ENCODE results near the gene TMEM134. TPM values are rescaled to one million over a fixed set of nuclear protein-coding genes. Genes with fewer than 3 reads are reported as not detected.
A peak's percentile ranks its signal among the peaks of the same experiment; 100 is the strongest.

The TMEM134 gene
- total and polyA plus RNA-seq, 10 of the 15 experiments (the other 5 are each of a cell fraction or from before 2014, with no cell fraction given), result 1.6 to 93.8 (median 27.8) TPM

DNA sequence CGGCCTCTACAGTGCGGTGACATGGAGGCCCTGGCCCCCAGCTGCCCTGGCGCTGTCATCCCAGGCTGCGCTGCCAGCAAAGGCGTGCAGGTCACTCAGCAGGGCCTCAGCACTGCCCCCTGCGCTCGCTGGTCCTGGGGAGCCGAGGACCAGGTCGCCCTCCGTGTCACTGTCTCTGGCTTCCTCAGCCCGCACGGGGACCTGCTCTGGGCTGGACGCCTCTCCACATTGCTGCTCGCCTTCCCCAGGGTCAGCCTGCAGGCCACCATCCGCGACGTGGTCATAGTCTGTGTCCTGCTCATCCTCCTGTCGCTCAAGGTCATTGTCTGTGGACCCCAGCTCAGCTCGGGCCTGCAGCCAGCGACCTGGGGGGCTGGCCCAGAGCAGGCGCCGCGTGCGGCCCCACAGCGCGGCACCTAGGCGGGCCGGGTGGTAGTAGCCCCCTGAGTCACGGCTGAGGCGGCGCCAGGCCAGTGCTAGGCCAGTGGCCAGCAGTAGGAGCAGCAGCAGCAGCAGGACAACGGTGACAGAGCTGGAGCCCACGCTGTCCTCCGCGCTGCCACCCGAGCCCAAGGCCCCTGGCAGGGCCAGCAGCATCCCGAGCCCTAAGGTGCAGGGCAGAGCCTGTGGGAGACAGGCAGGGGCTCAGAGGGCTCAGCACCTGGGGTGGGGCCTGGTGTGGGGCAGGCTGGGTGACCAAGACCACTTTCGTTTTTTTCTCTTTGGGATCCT is 33.2 kb downstream of the TMEM134 start (continued):
- TF ChIP-seq RAD51 (IDR thresholded peaks at IDR 0.05) (no peak), ATF7 (IDR thresholded peaks at IDR 0.05; ENCODE audit: low read depth) (no peak), IRF4 (IDR thresholded peaks at IDR 0.05; ENCODE audit: low read depth, low read length) (no peak), POLR2AphosphoS5 (IDR thresholded peaks at IDR 0.05; ENCODE audit: low read length) (peak; percentile 82), BACH1 (IDR thresholded peaks at IDR 0.05; ENCODE audit: borderline replicate concordance) (0 out of 2 replicates have a peak, but pooled peaks have one; percentile 13), LARP7 (IDR thresholded peaks at IDR 0.05) (peak; percentile 21; the same call in 1 of the 2 replicates), MTA2 (IDR thresholded peaks at IDR 0.05; ENCODE audit: low read depth) (no peak), SMAD5 (IDR thresholded peaks at IDR 0.05; ENCODE audit: low read depth) (0 out of 2 replicates have a peak, but pooled peaks have one; percentile 49), TAF1 (IDR thresholded peaks at IDR 0.05; ENCODE audit: borderline replicate concordance, low read depth, low read length) (no peak)

DNA sequence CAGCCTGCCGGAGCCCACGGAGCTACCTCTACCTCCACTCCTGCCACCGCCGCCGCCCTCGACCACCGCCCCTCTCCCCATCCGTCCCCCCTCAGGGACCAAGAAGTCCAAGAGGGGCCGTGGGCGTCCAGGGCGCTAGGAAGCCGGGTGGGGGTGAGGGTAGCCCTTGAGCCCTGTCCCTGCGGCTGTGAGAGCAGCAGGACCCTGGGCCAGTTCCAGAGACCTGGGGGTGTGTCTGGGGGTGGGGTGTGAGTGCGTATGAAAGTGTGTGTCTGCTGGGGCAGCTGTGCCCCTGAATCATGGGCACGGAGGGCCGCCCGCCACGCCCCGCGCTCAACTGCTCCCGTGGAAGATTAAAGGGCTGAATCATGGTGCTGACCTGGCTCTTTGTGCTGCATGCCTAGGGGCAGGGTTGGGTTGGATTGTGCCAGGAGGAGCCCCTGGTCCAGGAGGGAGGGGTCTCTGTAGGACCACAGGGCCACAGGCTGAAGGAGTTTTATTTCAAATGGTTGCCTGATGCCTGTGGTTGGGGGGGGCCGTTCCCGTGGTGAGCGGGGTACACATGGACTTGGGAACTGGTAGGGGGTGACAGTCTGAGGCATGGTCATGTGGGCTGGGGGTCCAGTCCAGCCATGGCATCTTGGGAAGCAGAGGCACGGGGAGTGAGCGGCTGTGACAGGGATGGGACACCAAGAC is 33.9 kb downstream of the TMEM134 start:
- ChIA-PET POLR2A (interaction anchor here (0.6 to 4.7 kb wide), 8 partner anchors 11 to 82 kb away, joined by 3 to 95 read pairs (median 8); partner anchors contain the start of genes PITPNM1, POLD4, PPP1CA and RAD9A), CTCF (interaction anchor here (0.8 to 4.3 kb wide), 3 partner anchors 32 to 49 kb away, joined by 4 to 53 read pairs (median 4); partner anchors contain the start of genes PPP1CA and TBC1D10C), RAD21 (ENCODE audit: unreplicated experiment) (interaction anchor here (7.2 kb wide), 1 partner anchor 32 kb away, joined by 112 read pairs; the partner anchor contains the start of genes PPP1CA and TBC1D10C), SMC1A (ENCODE audit: uncharacterized antibody, unreplicated experiment) (interaction anchor here (1.1 kb wide), 1 partner anchor 26 kb away, joined by 3 read pairs; no protein-coding TSS in a partner anchor)
- Histone ChIP-seq H3K9me3 (replicated peaks; ENCODE audit: control insufficient read depth, insufficient read depth, low read length) (no peaks in the 10 kb centered on the region), H3K4me1 (ENCODE audit: control insufficient read depth, insufficient read depth, low read length) (peaks cover 36% of the 10 kb centered on the region), H3K4me2 (ENCODE audit: control insufficient read depth, insufficient read depth) (peak overlapping the region; percentile 71), H2AFZ (ENCODE audit: control insufficient read depth, low read depth, low read length) (no peak overlapping the region), H3K4me3 (peak overlapping the region; percentile 90), H3K36me3 (ENCODE audit: control insufficient read depth in 2 of 2, insufficient read depth in 2 of 2, low read length in 1 of 2) (peaks cover 6 to 20% of the 10 kb centered on the region in 2 experiments; a peak in 3 of 4 replicates), H3K27ac (ENCODE audit: control insufficient read depth, insufficient read depth) (peak overlapping the region; percentile 99), H3K79me2 (ENCODE audit: control insufficient read depth, insufficient read depth, low read length) (peaks cover 57% of the 10 kb centered on the region), H3K27me3 (replicated peaks in 1 of 2; ENCODE audit: control insufficient read depth in 2 of 2, insufficient read depth in 2 of 2, low read length in 1 of 2) (no peaks in the 10 kb centered on the region), H4K20me1 (ENCODE audit: control insufficient read depth, insufficient read depth) (no peaks in the 10 kb centered on the region), H3K9ac (ENCODE audit: control insufficient read depth, insufficient read depth, low read length) (peak overlapping the region; percentile 99)
- in situ Hi-C loops (cut with MboI), result no loop called here
- ATAC-seq (no peak), FAIRE-seq (no peak), DNase-seq (ENCODE audit: low read depth, low spot score) (no peak)
- intact Hi-C loops (cut with micrococcal nuclease; ENCODE audit: unreplicated experiment), result loop anchor here (5.0 kb wide), 1 partner anchor 33 kb away; the partner anchor contains the start of genes PPP1CA and TBC1D10C
- BruUV-seq (replicated peaks), result no TSS peak
- TF ChIP-seq, protein P1, sequence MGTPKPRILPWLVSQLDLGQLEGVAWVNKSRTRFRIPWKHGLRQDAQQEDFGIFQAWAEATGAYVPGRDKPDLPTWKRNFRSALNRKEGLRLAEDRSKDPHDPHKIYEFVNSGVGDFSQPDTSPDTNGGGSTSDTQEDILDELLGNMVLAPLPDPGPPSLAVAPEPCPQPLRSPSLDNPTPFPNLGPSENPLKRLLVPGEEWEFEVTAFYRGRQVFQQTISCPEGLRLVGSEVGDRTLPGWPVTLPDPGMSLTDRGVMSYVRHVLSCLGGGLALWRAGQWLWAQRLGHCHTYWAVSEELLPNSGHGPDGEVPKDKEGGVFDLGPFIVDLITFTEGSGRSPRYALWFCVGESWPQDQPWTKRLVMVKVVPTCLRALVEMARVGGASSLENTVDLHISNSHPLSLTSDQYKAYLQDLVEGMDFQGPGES (IDR thresholded peaks at IDR 0.05), result no peak
- TF ChIP-seq TCF3 (IDR thresholded peaks at IDR 0.05; ENCODE audit: borderline replicate concordance, insufficient read depth, low read depth, low read length) (no peak), RELA (IDR thresholded peaks at IDR 0.05; ENCODE audit: borderline replicate concordance, partially characterized antibody) (no peak), RAD51 (IDR thresholded peaks at IDR 0.05) (no peak), RCOR1 (conservative IDR thresholded peaks at IDR 0.05; ENCODE audit: low read depth, low read length) (no peak)
- TF ChIP-seq, protein P2, sequence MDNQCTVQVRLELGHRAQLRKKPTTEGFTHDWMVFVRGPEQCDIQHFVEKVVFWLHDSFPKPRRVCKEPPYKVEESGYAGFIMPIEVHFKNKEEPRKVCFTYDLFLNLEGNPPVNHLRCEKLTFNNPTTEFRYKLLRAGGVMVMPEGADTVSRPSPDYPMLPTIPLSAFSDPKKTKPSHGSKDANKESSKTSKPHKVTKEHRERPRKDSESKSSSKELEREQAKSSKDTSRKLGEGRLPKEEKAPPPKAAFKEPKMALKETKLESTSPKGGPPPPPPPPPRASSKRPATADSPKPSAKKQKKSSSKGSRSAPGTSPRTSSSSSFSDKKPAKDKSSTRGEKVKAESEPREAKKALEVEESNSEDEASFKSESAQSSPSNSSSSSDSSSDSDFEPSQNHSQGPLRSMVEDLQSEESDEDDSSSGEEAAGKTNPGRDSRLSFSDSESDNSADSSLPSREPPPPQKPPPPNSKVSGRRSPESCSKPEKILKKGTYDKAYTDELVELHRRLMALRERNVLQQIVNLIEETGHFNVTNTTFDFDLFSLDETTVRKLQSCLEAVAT (IDR thresholded peaks at IDR 0.05), result no peak
- WGBS (ENCODE audit: insufficient coverage, insufficient replicate concordance, low lambda C conversion rate, missing lambda C conversion rate), result 17% methylated on average over 26 of the region's 26 CpGs

Measured in GM12878 (cell line).